A549 (cell line): ENCODE data around the gene IRF8.

Experiments
- ATOH8 ChIP-seq: fragments of 250-450 bp; sonication (Bioruptor Pico); IDR thresholded peaks from 2 replicates; pipeline ENCODE4 v1.5.0; 2020; ENCODE audit warnings: low read depth, mild to moderate bottlenecking, moderate library complexity
- CEBPB ChIP-seq, 2 experiments: fragments of >200 bp in 1 of 2; sonication (Bioruptor Twin) in 1 of 2; formaldehyde crosslinking in 1 of 2; IDR thresholded peaks; 2 replicates each; pipeline ENCODE4 v1.6.1; 2012 to 2016
- CHD2 ChIP-seq: fragments of 150-350 bp; IDR thresholded peaks from 2 replicates; pipeline ENCODE4 v1.6.1; 2014; ENCODE audit warnings: low read length; ENCODE audit not compliant: partially characterized antibody
- CTCF ChIP-seq: fragments of >200 bp; sonication (Bioruptor Twin); formaldehyde crosslinking; IDR thresholded peaks from 3 replicates; pipeline ENCODE4 v1.5.1; 2016
- EP300 ChIP-seq, 2 experiments: fragments of >200 bp; sonication (Bioruptor Twin); formaldehyde crosslinking; IDR thresholded peaks; 2 replicates in 1 of 2; 3 replicates in 1 of 2; pipeline ENCODE4 v1.6.1; 2016 to 2017
- GATA3 ChIP-seq: IDR thresholded peaks from 2 replicates; pipeline ENCODE4 v1.6.1; 2012; ENCODE audit warnings: borderline replicate concordance
- HMGXB4 ChIP-seq: fragments of 250-450 bp; sonication (Bioruptor Pico); IDR thresholded peaks from 2 replicates; pipeline ENCODE4 v1.5.0; 2021; ENCODE audit warnings: mild to moderate bottlenecking, moderate library complexity, borderline replicate concordance
- HOXA7 ChIP-seq: fragments of 250-450 bp; sonication (Bioruptor Pico); IDR thresholded peaks from 2 replicates; pipeline ENCODE4 v1.5.0; 2020; ENCODE audit warnings: mild to moderate bottlenecking, moderate library complexity
- HOXB13 ChIP-seq: fragments of 250-450 bp; sonication (Bioruptor Pico); IDR thresholded peaks from 2 replicates; pipeline ENCODE4 v1.5.0; 2020; ENCODE audit warnings: low read depth, mild to moderate bottlenecking, moderate library complexity
- POLR2A ChIP-seq: IDR thresholded peaks from 2 replicates; pipeline ENCODE4 v1.6.1; 2012; ENCODE audit warnings: mild to moderate bottlenecking, low read length
- RAD21 ChIP-seq, 2 experiments: fragments of >200 bp in 1 of 2; sonication (Bioruptor Twin) in 1 of 2; formaldehyde crosslinking in 1 of 2; IDR thresholded peaks in 1 of 2; conservative IDR thresholded peaks in 1 of 2; 2 replicates in 1 of 2; 3 replicates in 1 of 2; pipeline ENCODE4 v1.6.1; 2012 to 2018; ENCODE audit warnings: inconsistent platforms in 1 of 2
- RARB ChIP-seq: fragments of 250-450 bp; sonication (Bioruptor Pico); IDR thresholded peaks from 2 replicates; pipeline ENCODE4 v1.8.0; 2021; ENCODE audit warnings: mild to moderate bottlenecking, moderate library complexity
- RNF2 ChIP-seq: fragments of 200-600 bp; sonication (generic); IDR thresholded peaks from 2 replicates; pipeline ENCODE4 v1.6.1; 2016; ENCODE audit warnings: low read depth, mild to moderate bottlenecking, antibody characterized with exemption, moderate library complexity, borderline replicate concordance
- SREBF2 ChIP-seq: fragments of 450-650 bp; IDR thresholded peaks from 2 replicates; pipeline ENCODE4 v1.6.1; 2014; ENCODE audit warnings: mild to moderate bottlenecking, moderate library complexity

GRCh38 chr16:85940214-85940613 lies 41.3 kb downstream of the IRF8 start:
- TF ChIP-seq EP300 (IDR thresholded peaks at IDR 0.05) (no peak), RAD21 (conservative IDR thresholded peaks at IDR 0.05 in 1 of 2, IDR thresholded peaks at IDR 0.05 in 1 of 2) (no peak), CEBPB (IDR thresholded peaks at IDR 0.05) (no peak), CTCF (no peak), HOXA7 (CRISPR knock-in tag) (no peak), HMGXB4 (CRISPR knock-in tag) (no peak), RNF2 (no peak), POLR2A (no peak), SREBF2 (no peak), RARB (CRISPR knock-in tag) (no peak), HOXB13 (CRISPR knock-in tag) (no peak), CHD2 (no peak), ATOH8 (CRISPR knock-in tag) (no peak), GATA3 (no peak)
